ENCODE results near the gene CACNA2D4.

Gene CACNA2D4

GRCh38 chr12:1766110-1766509 is 152.3 kb downstream of the CACNA2D4 start:
- no peak overlapping the region for H3K4me2 ChIP-seq
- no peak overlapping the region for H3K4me3 ChIP-seq (IDR thresholded peaks at IDR 0.05; ENCODE audit: insufficient read depth, low read depth, low read length)
- H3K36me3 ChIP-seq (ENCODE audit: insufficient read depth): no peaks in the 10 kb centered on the region
- H3K27ac ChIP-seq: no peak overlapping the region
- no peaks in the 10 kb centered on the region for H3K27me3 ChIP-seq (ENCODE audit: insufficient read depth, low read depth)
- no peak for TF ChIP-seq CTCF (conservative IDR thresholded peaks at IDR 0.05; ENCODE audit: low read depth, low read length)
- H3K4me1 ChIP-seq (ENCODE audit: low read depth, poor library complexity, severe bottlenecking): no peaks in the 10 kb centered on the region
- H4K20me1 ChIP-seq (ENCODE audit: insufficient read depth): no peaks in the 10 kb centered on the region
- H2AFZ ChIP-seq (ENCODE audit: low read depth): no peak overlapping the region
- no peak overlapping the region for H3K9ac ChIP-seq
- peaks cover 8% of the 10 kb centered on the region; the same call in 1 of the 2 replicates for H3K79me2 ChIP-seq (ENCODE audit: insufficient read depth, low read depth)

GRCh38 chr12:1763153-1763552 is 155.3 kb downstream of the CACNA2D4 start:
- Histone ChIP-seq H2AFZ (ENCODE audit: low read depth) (no peak overlapping the region), H3K79me2 (ENCODE audit: insufficient read depth, low read depth) (no peaks in the 10 kb centered on the region; the same call in 1 of the 2 replicates), H4K20me1 (ENCODE audit: insufficient read depth) (no peaks in the 10 kb centered on the region), H3K36me3 (ENCODE audit: insufficient read depth) (no peaks in the 10 kb centered on the region), H3K4me2 (no peak overlapping the region), H3K4me1 (ENCODE audit: low read depth, poor library complexity, severe bottlenecking) (no peaks in the 10 kb centered on the region), H3K27ac (no peak overlapping the region), H3K9ac (no peak overlapping the region), H3K4me3 (IDR thresholded peaks at IDR 0.05; ENCODE audit: insufficient read depth, low read depth, low read length) (no peak overlapping the region), H3K27me3 (ENCODE audit: insufficient read depth, low read depth) (no peaks in the 10 kb centered on the region)
- TF ChIP-seq CTCF (conservative IDR thresholded peaks at IDR 0.05; ENCODE audit: low read depth, low read length): no peak

GRCh38 chr12:1761857-1762256 is 156.6 kb downstream of the CACNA2D4 start:
- Histone ChIP-seq H3K4me1 (ENCODE audit: low read depth, poor library complexity, severe bottlenecking) (no peaks in the 10 kb centered on the region), H3K9ac (no peak overlapping the region), H3K4me2 (no peak overlapping the region), H3K27me3 (ENCODE audit: insufficient read depth, low read depth) (no peaks in the 10 kb centered on the region), H3K79me2 (ENCODE audit: insufficient read depth, low read depth) (no peaks in the 10 kb centered on the region; the same call in 1 of the 2 replicates), H3K27ac (no peak overlapping the region), H2AFZ (ENCODE audit: low read depth) (no peak overlapping the region), H3K4me3 (IDR thresholded peaks at IDR 0.05; ENCODE audit: insufficient read depth, low read depth, low read length) (no peak overlapping the region), H3K36me3 (ENCODE audit: insufficient read depth) (no peaks in the 10 kb centered on the region), H4K20me1 (ENCODE audit: insufficient read depth) (no peaks in the 10 kb centered on the region)
- TF ChIP-seq CTCF (conservative IDR thresholded peaks at IDR 0.05; ENCODE audit: low read depth, low read length): no peak

DNA sequence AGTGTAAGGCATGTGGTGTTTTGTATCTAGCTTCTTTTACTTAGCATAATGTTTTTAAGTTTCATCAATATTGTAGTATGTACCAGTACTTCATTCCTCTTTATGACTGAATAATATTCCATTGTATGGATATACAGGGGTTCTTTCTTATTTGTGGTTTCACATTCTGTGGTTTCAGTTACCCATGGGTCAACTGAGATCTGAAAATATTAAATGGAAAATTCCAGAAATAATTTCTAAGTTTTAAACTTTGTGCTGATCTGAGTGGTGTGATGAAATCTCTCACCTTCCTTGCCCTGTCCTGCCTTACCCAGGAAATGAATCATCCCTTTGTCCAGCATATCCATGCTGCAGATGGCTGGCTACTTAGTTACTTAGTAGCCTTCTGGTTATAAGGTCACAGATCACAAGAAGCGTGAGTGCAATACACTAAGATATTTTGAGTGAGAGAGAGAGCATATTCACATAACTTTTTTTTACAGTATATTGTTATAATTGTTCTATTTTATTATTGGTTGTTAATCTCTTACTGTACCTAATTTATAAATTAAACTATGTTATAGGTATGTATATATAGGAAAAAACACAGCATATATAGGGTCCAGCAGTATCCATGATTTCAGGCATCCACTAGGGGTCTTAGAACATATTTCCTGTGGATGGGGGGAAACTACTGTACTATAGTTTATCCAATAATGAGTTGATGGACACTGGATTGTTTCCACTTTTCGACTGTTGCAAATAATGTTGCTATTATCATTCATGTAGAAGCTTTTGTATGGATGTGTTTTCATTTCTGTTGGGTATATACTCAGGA is 157.7 kb downstream of the CACNA2D4 start:
- Histone ChIP-seq H3K4me2 (no peak overlapping the region), H3K4me3 (IDR thresholded peaks at IDR 0.05; ENCODE audit: insufficient read depth, low read depth, low read length) (no peak overlapping the region), H3K36me3 (ENCODE audit: insufficient read depth) (no peaks in the 10 kb centered on the region), H3K79me2 (ENCODE audit: insufficient read depth, low read depth) (no peaks in the 10 kb centered on the region), H3K27me3 (ENCODE audit: insufficient read depth, low read depth) (no peaks in the 10 kb centered on the region), H3K4me1 (ENCODE audit: low read depth, poor library complexity, severe bottlenecking) (no peaks in the 10 kb centered on the region), H3K9ac (no peak overlapping the region), H3K27ac (no peak overlapping the region), H2AFZ (ENCODE audit: low read depth) (no peak overlapping the region), H4K20me1 (ENCODE audit: insufficient read depth) (no peaks in the 10 kb centered on the region)
- TF ChIP-seq CTCF (conservative IDR thresholded peaks at IDR 0.05; ENCODE audit: low read depth, low read length): no peak

Data from KMS-11 (cell line).